ENCODE measurements around the gene PREX1.

The PREX1 gene

GRCh38 chr20:48703107-48703506 lies 124.7 kb downstream of the PREX1 start:
- no peak overlapping the region for H3K27ac Mint-ChIP-seq
- no peaks in the 10 kb centered on the region for H3K36me3 Mint-ChIP-seq (ENCODE audit: low read depth)
- H3K27me3 Mint-ChIP-seq (ENCODE audit: low read depth) = peaks cover 6% of the 10 kb centered on the region
- TF ChIP-seq CTCF (IDR thresholded peaks at IDR 0.05; ENCODE audit: unreplicated experiment in 3 of 3) = no peak
- H3K4me3 Mint-ChIP-seq = no peak overlapping the region
- no peaks in the 10 kb centered on the region for H3K9me3 Mint-ChIP-seq
- peaks cover 22% of the 10 kb centered on the region for H3K4me1 Mint-ChIP-seq

GRCh38 chr20:48702455-48702913 lies 125.3 kb downstream of the PREX1 start:
- H3K36me3 Mint-ChIP-seq (ENCODE audit: low read depth) = no peaks in the 10 kb centered on the region

GRCh38 chr20:48701702-48702101 lies 126.1 kb downstream of the PREX1 start:
- Mint-ChIP-seq H3K36me3 (ENCODE audit: low read depth) (no peaks in the 10 kb centered on the region), H3K9me3 (no peaks in the 10 kb centered on the region), H3K4me1 (peaks cover 19% of the 10 kb centered on the region), H3K4me3 (no peak overlapping the region), H3K27ac (no peak overlapping the region), H3K27me3 (ENCODE audit: low read depth) (peaks cover 10% of the 10 kb centered on the region)
- no peak for TF ChIP-seq CTCF (IDR thresholded peaks at IDR 0.05; ENCODE audit: unreplicated experiment in 3 of 3)

More at GRCh38 chr20:48702455-48702913, 125.3 kb downstream of the PREX1 start:
- TF ChIP-seq CTCF (IDR thresholded peaks at IDR 0.05; ENCODE audit: unreplicated experiment in 3 of 3) = no peak
- Mint-ChIP-seq H3K27me3 (ENCODE audit: low read depth) (peaks cover 10% of the 10 kb centered on the region), H3K9me3 (no peaks in the 10 kb centered on the region), H3K27ac (no peak overlapping the region), H3K4me1 (peaks cover 25% of the 10 kb centered on the region), H3K4me3 (no peak overlapping the region)

- peaks cover 11% of the 10 kb centered on the region for H3K4me1 Mint-ChIP-seq
- no peaks in the 10 kb centered on the region for H3K36me3 Mint-ChIP-seq (ENCODE audit: low read depth)
- peak overlapping the region in 1 of 3 experiments; percentile 62 for H3K27ac Mint-ChIP-seq
- H3K4me3 Mint-ChIP-seq = no peak overlapping the region
- H3K27me3 Mint-ChIP-seq (ENCODE audit: low read depth) = peaks cover 9% of the 10 kb centered on the region
- no peak for TF ChIP-seq CTCF (IDR thresholded peaks at IDR 0.05; ENCODE audit: unreplicated experiment in 3 of 3)
- H3K9me3 Mint-ChIP-seq = no peaks in the 10 kb centered on the region
These were observed 129.1 kb downstream of the PREX1 start for GRCh38 chr20:48698507-48699267.

GRCh38 chr20:48697845-48698491 lies 129.8 kb downstream of the PREX1 start:
- H3K27ac Mint-ChIP-seq = peak overlapping the region in 2 of 3 experiments; percentile 62 to 65
- H3K4me1 Mint-ChIP-seq = peaks cover 11% of the 10 kb centered on the region
- no peaks in the 10 kb centered on the region for H3K36me3 Mint-ChIP-seq (ENCODE audit: low read depth)
- no peak overlapping the region for H3K4me3 Mint-ChIP-seq
- TF ChIP-seq CTCF (IDR thresholded peaks at IDR 0.05; ENCODE audit: unreplicated experiment in 3 of 3) = no peak
- no peaks in the 10 kb centered on the region for H3K9me3 Mint-ChIP-seq
- H3K27me3 Mint-ChIP-seq (ENCODE audit: low read depth) = peaks cover 7% of the 10 kb centered on the region
